ENCODE data around the gene PDE6B.
"Not testable (repeated sequence)": the region's sequence is repeated elsewhere in the genome, so short reads cannot be mapped to it uniquely, and the experiment has no call there.

Gene PDE6B

DNA sequence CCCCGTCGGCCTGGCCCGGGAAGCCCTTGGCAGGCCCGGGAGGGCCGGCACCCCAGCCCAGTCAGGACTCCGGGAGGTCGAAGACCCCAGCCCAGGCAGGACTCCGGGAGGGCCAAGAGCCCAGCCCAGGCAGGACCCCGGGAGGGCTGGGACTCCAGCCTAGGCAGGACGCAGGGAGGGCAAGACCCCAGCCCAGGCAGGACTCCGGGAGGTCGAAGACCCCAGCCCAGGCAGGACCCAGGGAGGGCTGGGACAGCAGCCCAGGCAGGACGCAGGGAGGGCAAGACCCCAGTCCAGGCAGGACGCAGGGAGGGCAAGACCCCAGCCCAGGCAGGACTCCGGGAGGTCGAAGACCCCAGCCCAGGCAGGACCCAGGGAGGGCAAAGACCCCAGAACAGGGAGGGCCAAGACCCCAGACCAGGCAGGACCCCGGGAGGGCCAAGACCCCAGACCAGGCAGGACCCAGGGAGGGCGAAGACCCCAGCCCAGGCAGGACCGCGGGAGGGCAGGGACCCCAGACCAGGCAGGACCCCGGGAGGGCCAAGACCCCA is 80.8 kb downstream of the PDE6B start:
- Histone ChIP-seq H3K4me1 (ENCODE audit: control insufficient read depth, insufficient read depth, low read length, poor library complexity, severe bottlenecking) (peaks cover 15% of the 10 kb centered on the region), H3K27ac (ENCODE audit: insufficient read depth, low read length, poor library complexity, severe bottlenecking) (peak overlapping the region; percentile 88), H3K4me3 (ENCODE audit: insufficient read depth, low read depth, low read length, poor library complexity, severe bottlenecking) (peak overlapping the region; percentile 82)
- H3K36me3 ChIP-seq (ENCODE audit: control insufficient read depth, insufficient read depth, low read length); H3K9me3 ChIP-seq (ENCODE audit: control insufficient read depth, low read length); H3K27me3 ChIP-seq (replicated peaks; ENCODE audit: control insufficient read depth, insufficient read depth, low read length, poor library complexity, severe bottlenecking); DNase-seq: not testable (repeated sequence)

GRCh38 chr4:706834-707598 is 81.6 kb downstream of the PDE6B start:
- Histone ChIP-seq H3K9me3 (ENCODE audit: control insufficient read depth, low read length) (no peaks in the 10 kb centered on the region), H3K27ac (ENCODE audit: insufficient read depth, low read length, poor library complexity, severe bottlenecking) (peak overlapping the region; percentile 18), H3K36me3 (ENCODE audit: control insufficient read depth, insufficient read depth, low read length) (no peaks in the 10 kb centered on the region), H3K4me3 (ENCODE audit: insufficient read depth, low read depth, low read length, poor library complexity, severe bottlenecking) (no peak overlapping the region), H3K4me1 (ENCODE audit: control insufficient read depth, insufficient read depth, low read length, poor library complexity, severe bottlenecking) (peaks cover 15% of the 10 kb centered on the region), H3K27me3 (replicated peaks; ENCODE audit: control insufficient read depth, insufficient read depth, low read length, poor library complexity, severe bottlenecking) (no peaks in the 10 kb centered on the region)
- DNase-seq = no peak

- peaks cover 15% of the 10 kb centered on the region for H3K4me1 ChIP-seq (ENCODE audit: control insufficient read depth, insufficient read depth, low read length, poor library complexity, severe bottlenecking)
- DNase-seq = no peak
- no peak overlapping the region for H3K27ac ChIP-seq (ENCODE audit: insufficient read depth, low read length, poor library complexity, severe bottlenecking)
- H3K4me3 ChIP-seq (ENCODE audit: insufficient read depth, low read depth, low read length, poor library complexity, severe bottlenecking) = no peak overlapping the region
- H3K27me3 ChIP-seq (replicated peaks; ENCODE audit: control insufficient read depth, insufficient read depth, low read length, poor library complexity, severe bottlenecking) = no peaks in the 10 kb centered on the region
- no peaks in the 10 kb centered on the region for H3K9me3 ChIP-seq (ENCODE audit: control insufficient read depth, low read length)
- H3K36me3 ChIP-seq (ENCODE audit: control insufficient read depth, insufficient read depth, low read length) = no peaks in the 10 kb centered on the region
Measured at GRCh38 chr4:707929-708630, 82.7 kb downstream of the PDE6B start.

GRCh38 chr4:708631-708933 is 83.2 kb downstream of the PDE6B start:
- DNase-seq = no peak
- Histone ChIP-seq H3K27ac (ENCODE audit: insufficient read depth, low read length, poor library complexity, severe bottlenecking) (no peak overlapping the region), H3K27me3 (replicated peaks; ENCODE audit: control insufficient read depth, insufficient read depth, low read length, poor library complexity, severe bottlenecking) (no peaks in the 10 kb centered on the region), H3K9me3 (ENCODE audit: control insufficient read depth, low read length) (no peaks in the 10 kb centered on the region), H3K4me1 (ENCODE audit: control insufficient read depth, insufficient read depth, low read length, poor library complexity, severe bottlenecking) (peaks cover 15% of the 10 kb centered on the region), H3K36me3 (ENCODE audit: control insufficient read depth, insufficient read depth, low read length) (no peaks in the 10 kb centered on the region), H3K4me3 (ENCODE audit: insufficient read depth, low read depth, low read length, poor library complexity, severe bottlenecking) (no peak overlapping the region)

- H3K27me3 ChIP-seq (replicated peaks; ENCODE audit: control insufficient read depth, insufficient read depth, low read length, poor library complexity, severe bottlenecking) = no peaks in the 10 kb centered on the region
- peaks cover 15% of the 10 kb centered on the region for H3K4me1 ChIP-seq (ENCODE audit: control insufficient read depth, insufficient read depth, low read length, poor library complexity, severe bottlenecking)
- H3K27ac ChIP-seq (ENCODE audit: insufficient read depth, low read length, poor library complexity, severe bottlenecking) = no peak overlapping the region
- DNase-seq = no peak
- no peak overlapping the region for H3K4me3 ChIP-seq (ENCODE audit: insufficient read depth, low read depth, low read length, poor library complexity, severe bottlenecking)
- H3K9me3 ChIP-seq (ENCODE audit: control insufficient read depth, low read length) = no peaks in the 10 kb centered on the region
- no peaks in the 10 kb centered on the region for H3K36me3 ChIP-seq (ENCODE audit: control insufficient read depth, insufficient read depth, low read length)
Measured at GRCh38 chr4:709348-709747, 84.0 kb downstream of the PDE6B start.

GRCh38 chr4:710116-710515 is 84.7 kb downstream of the PDE6B start:
- H3K9me3 ChIP-seq (ENCODE audit: control insufficient read depth, low read length) = no peaks in the 10 kb centered on the region
- no peak for DNase-seq
- H3K4me3 ChIP-seq (ENCODE audit: insufficient read depth, low read depth, low read length, poor library complexity, severe bottlenecking) = no peak overlapping the region
- H3K4me1 ChIP-seq (ENCODE audit: control insufficient read depth, insufficient read depth, low read length, poor library complexity, severe bottlenecking) = peaks cover 12% of the 10 kb centered on the region
- no peaks in the 10 kb centered on the region for H3K27me3 ChIP-seq (replicated peaks; ENCODE audit: control insufficient read depth, insufficient read depth, low read length, poor library complexity, severe bottlenecking)
- H3K36me3 ChIP-seq (ENCODE audit: control insufficient read depth, insufficient read depth, low read length) = no peaks in the 10 kb centered on the region
- H3K27ac ChIP-seq (ENCODE audit: insufficient read depth, low read length, poor library complexity, severe bottlenecking) = no peak overlapping the region

- Histone ChIP-seq H3K36me3 (ENCODE audit: control insufficient read depth, insufficient read depth, low read length) (no peaks in the 10 kb centered on the region), H3K4me1 (ENCODE audit: control insufficient read depth, insufficient read depth, low read length, poor library complexity, severe bottlenecking) (peaks cover 9% of the 10 kb centered on the region), H3K27me3 (replicated peaks; ENCODE audit: control insufficient read depth, insufficient read depth, low read length, poor library complexity, severe bottlenecking) (no peaks in the 10 kb centered on the region), H3K4me3 (ENCODE audit: insufficient read depth, low read depth, low read length, poor library complexity, severe bottlenecking) (no peak overlapping the region), H3K27ac (ENCODE audit: insufficient read depth, low read length, poor library complexity, severe bottlenecking) (no peak overlapping the region), H3K9me3 (ENCODE audit: control insufficient read depth, low read length) (no peaks in the 10 kb centered on the region)
- DNase-seq = no peak
Measured at GRCh38 chr4:710916-711315, 85.5 kb downstream of the PDE6B start.

- no peak for DNase-seq
- Histone ChIP-seq H3K27ac (ENCODE audit: insufficient read depth, low read length, poor library complexity, severe bottlenecking) (no peak overlapping the region), H3K4me1 (ENCODE audit: control insufficient read depth, insufficient read depth, low read length, poor library complexity, severe bottlenecking) (peaks cover 2% of the 10 kb centered on the region), H3K36me3 (ENCODE audit: control insufficient read depth, insufficient read depth, low read length) (no peaks in the 10 kb centered on the region), H3K27me3 (replicated peaks; ENCODE audit: control insufficient read depth, insufficient read depth, low read length, poor library complexity, severe bottlenecking) (no peaks in the 10 kb centered on the region), H3K9me3 (ENCODE audit: control insufficient read depth, low read length) (no peaks in the 10 kb centered on the region), H3K4me3 (ENCODE audit: insufficient read depth, low read depth, low read length, poor library complexity, severe bottlenecking) (no peak overlapping the region)
Measured at GRCh38 chr4:712093-712492, 86.7 kb downstream of the PDE6B start.

DNA sequence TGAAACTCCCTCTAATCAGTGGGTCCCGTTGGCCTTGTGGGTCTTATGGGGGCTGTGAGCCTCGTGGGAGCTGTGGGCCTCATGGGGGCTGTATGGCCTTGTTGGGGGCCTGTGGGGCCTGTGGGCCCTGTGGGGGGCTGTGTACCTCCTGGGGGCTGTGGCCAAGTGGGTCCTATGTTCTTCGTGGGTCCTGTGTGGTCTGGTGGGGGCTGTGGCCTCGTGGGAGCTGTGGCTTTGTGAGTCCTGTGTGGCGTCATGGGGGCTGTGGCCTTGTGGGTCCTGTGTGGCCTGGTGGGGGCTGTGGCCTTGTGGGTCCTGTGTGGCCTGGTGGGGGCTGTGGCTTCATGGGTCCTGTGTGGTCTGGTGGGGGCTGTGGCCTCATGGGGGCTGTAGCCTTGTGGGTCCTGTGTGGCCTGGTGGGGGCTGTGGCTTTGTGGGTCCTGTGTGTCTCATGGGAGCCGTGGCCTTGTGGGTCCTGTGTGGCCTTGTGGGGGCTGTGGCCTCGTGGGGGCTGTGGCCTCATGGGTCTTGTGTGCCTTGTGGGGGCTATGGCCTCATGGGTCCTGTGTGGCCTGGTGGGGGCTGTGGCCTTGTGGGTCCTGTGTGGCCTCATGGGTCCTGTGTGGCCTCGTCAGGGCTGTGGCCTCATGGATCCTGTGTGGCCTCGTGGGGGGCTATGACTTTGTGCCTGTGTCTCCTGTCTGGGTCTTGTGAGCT is 87.7 kb downstream of the PDE6B start:
- no peaks in the 10 kb centered on the region for H3K4me1 ChIP-seq (ENCODE audit: control insufficient read depth, insufficient read depth, low read length, poor library complexity, severe bottlenecking)
- no peaks in the 10 kb centered on the region for H3K9me3 ChIP-seq (ENCODE audit: control insufficient read depth, low read length)
- no peak for DNase-seq
- no peaks in the 10 kb centered on the region for H3K36me3 ChIP-seq (ENCODE audit: control insufficient read depth, insufficient read depth, low read length)
- no peak overlapping the region for H3K27ac ChIP-seq (ENCODE audit: insufficient read depth, low read length, poor library complexity, severe bottlenecking)
- H3K27me3 ChIP-seq (replicated peaks; ENCODE audit: control insufficient read depth, insufficient read depth, low read length, poor library complexity, severe bottlenecking) = no peaks in the 10 kb centered on the region
- no peak overlapping the region for H3K4me3 ChIP-seq (ENCODE audit: insufficient read depth, low read depth, low read length, poor library complexity, severe bottlenecking)

GRCh38 chr4:714087-714486 is 88.7 kb downstream of the PDE6B start:
- no peaks in the 10 kb centered on the region for H3K27me3 ChIP-seq (replicated peaks; ENCODE audit: control insufficient read depth, insufficient read depth, low read length, poor library complexity, severe bottlenecking)
- H3K36me3 ChIP-seq (ENCODE audit: control insufficient read depth, insufficient read depth, low read length) = no peaks in the 10 kb centered on the region
- DNase-seq = no peak
- H3K9me3 ChIP-seq (ENCODE audit: control insufficient read depth, low read length) = no peaks in the 10 kb centered on the region
- H3K4me3 ChIP-seq (ENCODE audit: insufficient read depth, low read depth, low read length, poor library complexity, severe bottlenecking) = no peak overlapping the region
- H3K27ac ChIP-seq (ENCODE audit: insufficient read depth, low read length, poor library complexity, severe bottlenecking) = no peak overlapping the region
- H3K4me1 ChIP-seq (ENCODE audit: control insufficient read depth, insufficient read depth, low read length, poor library complexity, severe bottlenecking) = no peaks in the 10 kb centered on the region
